Measurements from ENCODE around the gene LUC7L3. TPM values are rescaled to one million over a fixed set of nuclear protein-coding genes. Genes with fewer than 3 reads are reported as not detected.

LUC7L3 gene
- total and polyA plus RNA-seq, 2 of the 13 experiments (the other 11 are each of a cell fraction or from before 2014, with no cell fraction given): 108 to 120 TPM

DNA sequence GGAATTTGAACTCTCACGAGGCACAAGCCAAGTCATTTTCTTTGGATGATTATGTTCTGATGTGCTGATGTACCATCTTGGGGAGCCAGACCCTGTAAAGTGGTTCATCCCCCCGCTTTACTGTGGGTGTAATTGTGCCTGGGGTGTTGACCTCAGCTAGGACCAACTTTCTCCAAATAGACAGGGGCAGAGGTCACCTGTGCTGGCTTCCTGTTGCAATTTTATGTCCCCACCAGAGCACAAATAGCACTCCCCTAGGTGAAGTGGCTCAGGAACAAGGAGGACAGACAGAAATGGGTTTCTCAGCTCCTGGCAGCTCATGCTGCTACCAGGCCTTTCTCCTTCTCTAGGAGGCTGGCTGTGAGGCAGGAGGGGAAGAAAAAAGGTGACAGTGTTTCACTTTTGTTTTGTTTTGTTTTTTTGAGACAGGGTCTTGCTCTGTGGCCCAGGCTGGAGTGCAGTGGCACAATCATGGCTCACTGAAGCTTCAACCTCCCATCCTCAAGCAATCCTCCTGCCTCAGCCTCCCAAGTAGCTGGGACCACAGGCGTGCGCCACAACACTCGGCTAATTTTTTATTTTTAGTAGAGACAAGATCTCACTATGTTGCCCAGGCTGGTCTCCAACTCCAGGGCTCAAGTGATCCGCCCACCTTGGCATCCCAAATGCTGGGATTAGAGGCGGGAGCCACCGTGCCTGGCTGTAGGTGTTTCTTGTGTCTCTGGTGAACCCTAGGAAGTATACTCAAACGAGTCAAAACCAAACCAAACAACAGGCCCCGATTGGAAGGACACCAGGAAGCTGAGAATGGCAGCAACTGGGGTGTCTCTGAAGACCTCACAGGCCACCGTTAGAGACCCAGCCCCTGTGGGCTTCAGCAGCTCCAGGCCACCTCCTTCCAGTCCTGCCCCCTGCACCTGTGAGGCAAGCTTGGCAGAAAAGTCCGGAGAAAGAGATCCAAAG is 83.5 kb downstream of the LUC7L3 start (continued):
- TF ChIP-seq RCOR2 (CRISPR knock-in tag; IDR thresholded peaks at IDR 0.05): no peak
- TF ChIP-seq MBD4 (IDR thresholded peaks at IDR 0.05; ENCODE audit: borderline replicate concordance, low read length): no peak
- no peak for TF ChIP-seq TCF12 (IDR thresholded peaks at IDR 0.05)
- TF ChIP-seq TCF12 (CRISPR knock-in tag; IDR thresholded peaks at IDR 0.05): no peak
- TF ChIP-seq, protein P1, sequence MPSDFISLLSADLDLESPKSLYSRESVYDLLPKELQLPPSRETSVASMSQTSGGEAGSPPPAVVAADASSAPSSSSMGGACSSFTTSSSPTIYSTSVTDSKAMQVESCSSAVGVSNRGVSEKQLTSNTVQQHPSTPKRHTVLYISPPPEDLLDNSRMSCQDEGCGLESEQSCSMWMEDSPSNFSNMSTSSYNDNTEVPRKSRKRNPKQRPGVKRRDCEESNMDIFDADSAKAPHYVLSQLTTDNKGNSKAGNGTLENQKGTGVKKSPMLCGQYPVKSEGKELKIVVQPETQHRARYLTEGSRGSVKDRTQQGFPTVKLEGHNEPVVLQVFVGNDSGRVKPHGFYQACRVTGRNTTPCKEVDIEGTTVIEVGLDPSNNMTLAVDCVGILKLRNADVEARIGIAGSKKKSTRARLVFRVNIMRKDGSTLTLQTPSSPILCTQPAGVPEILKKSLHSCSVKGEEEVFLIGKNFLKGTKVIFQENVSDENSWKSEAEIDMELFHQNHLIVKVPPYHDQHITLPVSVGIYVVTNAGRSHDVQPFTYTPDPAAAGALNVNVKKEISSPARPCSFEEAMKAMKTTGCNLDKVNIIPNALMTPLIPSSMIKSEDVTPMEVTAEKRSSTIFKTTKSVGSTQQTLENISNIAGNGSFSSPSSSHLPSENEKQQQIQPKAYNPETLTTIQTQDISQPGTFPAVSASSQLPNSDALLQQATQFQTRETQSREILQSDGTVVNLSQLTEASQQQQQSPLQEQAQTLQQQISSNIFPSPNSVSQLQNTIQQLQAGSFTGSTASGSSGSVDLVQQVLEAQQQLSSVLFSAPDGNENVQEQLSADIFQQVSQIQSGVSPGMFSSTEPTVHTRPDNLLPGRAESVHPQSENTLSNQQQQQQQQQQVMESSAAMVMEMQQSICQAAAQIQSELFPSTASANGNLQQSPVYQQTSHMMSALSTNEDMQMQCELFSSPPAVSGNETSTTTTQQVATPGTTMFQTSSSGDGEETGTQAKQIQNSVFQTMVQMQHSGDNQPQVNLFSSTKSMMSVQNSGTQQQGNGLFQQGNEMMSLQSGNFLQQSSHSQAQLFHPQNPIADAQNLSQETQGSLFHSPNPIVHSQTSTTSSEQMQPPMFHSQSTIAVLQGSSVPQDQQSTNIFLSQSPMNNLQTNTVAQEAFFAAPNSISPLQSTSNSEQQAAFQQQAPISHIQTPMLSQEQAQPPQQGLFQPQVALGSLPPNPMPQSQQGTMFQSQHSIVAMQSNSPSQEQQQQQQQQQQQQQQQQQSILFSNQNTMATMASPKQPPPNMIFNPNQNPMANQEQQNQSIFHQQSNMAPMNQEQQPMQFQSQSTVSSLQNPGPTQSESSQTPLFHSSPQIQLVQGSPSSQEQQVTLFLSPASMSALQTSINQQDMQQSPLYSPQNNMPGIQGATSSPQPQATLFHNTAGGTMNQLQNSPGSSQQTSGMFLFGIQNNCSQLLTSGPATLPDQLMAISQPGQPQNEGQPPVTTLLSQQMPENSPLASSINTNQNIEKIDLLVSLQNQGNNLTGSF (CRISPR knock-in tag; IDR thresholded peaks at IDR 0.05): no peak
- TF ChIP-seq, protein P2, sequence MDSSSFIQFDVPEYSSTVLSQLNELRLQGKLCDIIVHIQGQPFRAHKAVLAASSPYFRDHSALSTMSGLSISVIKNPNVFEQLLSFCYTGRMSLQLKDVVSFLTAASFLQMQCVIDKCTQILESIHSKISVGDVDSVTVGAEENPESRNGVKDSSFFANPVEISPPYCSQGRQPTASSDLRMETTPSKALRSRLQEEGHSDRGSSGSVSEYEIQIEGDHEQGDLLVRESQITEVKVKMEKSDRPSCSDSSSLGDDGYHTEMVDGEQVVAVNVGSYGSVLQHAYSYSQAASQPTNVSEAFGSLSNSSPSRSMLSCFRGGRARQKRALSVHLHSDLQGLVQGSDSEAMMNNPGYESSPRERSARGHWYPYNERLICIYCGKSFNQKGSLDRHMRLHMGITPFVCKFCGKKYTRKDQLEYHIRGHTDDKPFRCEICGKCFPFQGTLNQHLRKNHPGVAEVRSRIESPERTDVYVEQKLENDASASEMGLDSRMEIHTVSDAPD (CRISPR knock-in tag; IDR thresholded peaks at IDR 0.05): no peak
- TF ChIP-seq, protein P3, sequence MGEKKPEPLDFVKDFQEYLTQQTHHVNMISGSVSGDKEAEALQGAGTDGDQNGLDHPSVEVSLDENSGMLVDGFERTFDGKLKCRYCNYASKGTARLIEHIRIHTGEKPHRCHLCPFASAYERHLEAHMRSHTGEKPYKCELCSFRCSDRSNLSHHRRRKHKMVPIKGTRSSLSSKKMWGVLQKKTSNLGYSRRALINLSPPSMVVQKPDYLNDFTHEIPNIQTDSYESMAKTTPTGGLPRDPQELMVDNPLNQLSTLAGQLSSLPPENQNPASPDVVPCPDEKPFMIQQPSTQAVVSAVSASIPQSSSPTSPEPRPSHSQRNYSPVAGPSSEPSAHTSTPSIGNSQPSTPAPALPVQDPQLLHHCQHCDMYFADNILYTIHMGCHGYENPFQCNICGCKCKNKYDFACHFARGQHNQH (CRISPR knock-in tag; IDR thresholded peaks at IDR 0.05): 0 out of 2 replicates have a peak, but pooled peaks have one; percentile 10
- no peak; the same call in 1 of the 2 replicates for TF ChIP-seq HNF4G (IDR thresholded peaks at IDR 0.05; ENCODE audit: borderline replicate concordance, low read depth, low read length)
- peak; percentile 45; the same call in 1 of the 2 replicates for TF ChIP-seq HNF4G (CRISPR knock-in tag; IDR thresholded peaks at IDR 0.05; ENCODE audit: borderline replicate concordance, low read depth)
- TF ChIP-seq FOXO1 (CRISPR knock-in tag; IDR thresholded peaks at IDR 0.05): no peak
- peak; percentile 51; the same call in 1 of the 2 replicates for TF ChIP-seq ZNF556 (CRISPR knock-in tag; IDR thresholded peaks at IDR 0.05; ENCODE audit: borderline replicate concordance)
- no peak for TF ChIP-seq ARNT (IDR thresholded peaks at IDR 0.05)
- TF ChIP-seq, protein P4, sequence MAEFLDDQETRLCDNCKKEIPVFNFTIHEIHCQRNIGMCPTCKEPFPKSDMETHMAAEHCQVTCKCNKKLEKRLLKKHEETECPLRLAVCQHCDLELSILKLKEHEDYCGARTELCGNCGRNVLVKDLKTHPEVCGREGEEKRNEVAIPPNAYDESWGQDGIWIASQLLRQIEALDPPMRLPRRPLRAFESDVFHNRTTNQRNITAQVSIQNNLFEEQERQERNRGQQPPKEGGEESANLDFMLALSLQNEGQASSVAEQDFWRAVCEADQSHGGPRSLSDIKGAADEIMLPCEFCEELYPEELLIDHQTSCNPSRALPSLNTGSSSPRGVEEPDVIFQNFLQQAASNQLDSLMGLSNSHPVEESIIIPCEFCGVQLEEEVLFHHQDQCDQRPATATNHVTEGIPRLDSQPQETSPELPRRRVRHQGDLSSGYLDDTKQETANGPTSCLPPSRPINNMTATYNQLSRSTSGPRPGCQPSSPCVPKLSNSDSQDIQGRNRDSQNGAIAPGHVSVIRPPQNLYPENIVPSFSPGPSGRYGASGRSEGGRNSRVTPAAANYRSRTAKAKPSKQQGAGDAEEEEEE (CRISPR knock-in tag; IDR thresholded peaks at IDR 0.05; ENCODE audit: borderline replicate concordance): no peak
- no peak for TF ChIP-seq KLF6 (CRISPR knock-in tag; IDR thresholded peaks at IDR 0.05)
- TF ChIP-seq KAT7 (CRISPR knock-in tag; IDR thresholded peaks at IDR 0.05; ENCODE audit: borderline replicate concordance): no peak
- TF ChIP-seq, protein P5, sequence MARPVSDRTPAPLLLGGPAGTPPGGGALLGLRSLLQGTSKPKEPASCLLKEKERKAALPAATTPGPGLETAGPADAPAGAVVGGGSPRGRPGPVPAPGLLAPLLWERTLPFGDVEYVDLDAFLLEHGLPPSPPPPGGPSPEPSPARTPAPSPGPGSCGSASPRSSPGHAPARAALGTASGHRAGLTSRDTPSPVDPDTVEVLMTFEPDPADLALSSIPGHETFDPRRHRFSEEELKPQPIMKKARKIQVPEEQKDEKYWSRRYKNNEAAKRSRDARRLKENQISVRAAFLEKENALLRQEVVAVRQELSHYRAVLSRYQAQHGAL (CRISPR knock-in tag; IDR thresholded peaks at IDR 0.05; ENCODE audit: not compliant biosample characterization): no peak
- no peak for TF ChIP-seq TGIF2 (CRISPR knock-in tag; IDR thresholded peaks at IDR 0.05)
- TF ChIP-seq ZKSCAN5 (CRISPR knock-in tag; IDR thresholded peaks at IDR 0.05): no peak
